Upper lobe of left lung (tissue), 6 donors: ENCODE results near the gene EYA2. TPM values are rescaled to one million over a fixed set of nuclear protein-coding genes. Genes with fewer than 3 reads are reported as not detected.

ENCODE experiments used
- ATAC-seq, 2 donors: fragments of 200-7000 bp; cut with Tn5 transposase; one replicate each; pipeline ENCODE4 v1.9.1; 2022; ENCODE audit warnings: mild to moderate bottlenecking in 2 of 2, moderate library complexity in 2 of 2; ENCODE audit not compliant: low FRiP score in 2 of 2
- DNase-seq, 2 donors: peaks; one replicate each; pipeline ENCODE4 v3.0.0-alpha.2; 2019 to 2020
- H3K27ac ChIP-seq, 4 donors: fragments of 200-600 bp; sonication (generic); one replicate each; pipeline ENCODE4 v1.5.1; 2016 to 2019
- H3K27me3 ChIP-seq, 4 donors: fragments of 200-600 bp; sonication (generic); one replicate each; pipeline ENCODE4 v1.5.1; 2017 to 2019
- H3K36me3 ChIP-seq, 4 donors: fragments of 200-600 bp; sonication (generic); one replicate each; pipeline ENCODE4 v1.5.1; 2016 to 2019
- H3K4me1 ChIP-seq, 4 donors: fragments of 200-600 bp; sonication (generic); one replicate each; pipeline ENCODE4 v1.5.1; 2018 to 2019
- H3K4me3 ChIP-seq, 4 donors: fragments of 200-600 bp; sonication (generic); one replicate each; pipeline ENCODE4 v1.5.1; 2017 to 2019; ENCODE audit warnings: mild to moderate bottlenecking in 2 of 4, moderate library complexity in 1 of 4
- H3K9me3 ChIP-seq, 4 donors: fragments of 200-600 bp; sonication (generic); one replicate each; pipeline ENCODE4 v1.5.1; 2018 to 2019
- EP300 ChIP-seq, 4 donors: sonication (generic); formaldehyde crosslinking; IDR thresholded peaks; one replicate each; pipeline ENCODE4 v1.5.1; 2017; ENCODE audit warnings: antibody characterized with exemption in 4 of 4, control low read depth in 2 of 4
- POLR2A ChIP-seq, 4 donors: fragments of 450-650 bp; IDR thresholded peaks; one replicate each; pipeline ENCODE4 v1.5.1; 2016 to 2017; ENCODE audit warnings: antibody characterized with exemption in 4 of 4, mild to moderate bottlenecking in 2 of 4
- POLR2AphosphoS5 ChIP-seq, 2 donors: sonication (generic); formaldehyde crosslinking; IDR thresholded peaks; one replicate each; pipeline ENCODE4 v1.5.1; 2017; ENCODE audit warnings: antibody characterized with exemption in 2 of 2
- WGBS, 2 donors: methylation state at CpG; one replicate each; pipeline ENCODE4 v1.1.5; 2017 to 2018; 5-methylcytosine and 5-hydroxymethylcytosine counted together
- total RNA-seq, 6 donors: library from RNA; depleted of rRNA in 4 of 6; stranded (reverse); fragments of >200 nt in 4 of 6; gene quantifications; one replicate each; pipeline versions ENCODE4 v1.1.0 to v1.2.1, GENCODE V29; 2016 to 2021
- TF ChIP-seq, protein P1 (sequence below), 6 experiments: fragments of 450-650 bp in 4 of 6; fragments of 200-600 bp in 2 of 6; sonication (generic) in 2 of 6; IDR thresholded peaks; one replicate each; pipeline ENCODE4 v1.5.1; 2016 to 2019; ENCODE audit warnings: antibody characterized with exemption in 6 of 6
- donor health status: DM: no; HTN: no; CAD: no; lungs with moderate emphysema.
- donor health status: DM: no; HTN: yes; CAD: no; lungs with severe emphysema.

Gene EYA2
- total RNA-seq, 6 donors from 2014 or later: 0.66 to 9.4 (median 3.0) TPM

DNA sequence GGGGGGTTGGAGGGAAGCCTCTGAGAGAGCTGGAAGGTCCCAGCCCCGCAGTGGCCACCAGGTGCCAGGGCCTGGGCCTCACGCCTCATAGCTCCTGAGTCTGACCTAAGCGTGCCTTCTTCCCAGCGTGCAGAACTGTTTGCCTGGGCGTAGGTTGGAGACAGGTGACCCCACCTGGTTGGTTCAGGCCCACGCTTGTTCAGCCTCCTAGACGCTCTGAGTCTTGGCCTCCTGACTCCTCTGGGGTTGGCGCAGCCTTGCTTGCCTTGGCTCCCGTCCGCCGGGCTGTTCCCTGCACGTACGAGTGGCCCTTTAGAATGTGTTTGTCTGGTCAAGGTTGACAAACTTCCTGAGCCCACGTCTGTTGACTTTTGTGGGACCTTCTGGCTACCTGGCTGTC, 70.8 kb downstream of the EYA2 start:
- Histone ChIP-seq H3K4me1 (no peaks in the 10 kb centered on the region), H3K4me3 (no peak overlapping the region), H3K27ac (no peak overlapping the region), H3K27me3 (no peaks in the 10 kb centered on the region), H3K36me3 (no peaks in the 10 kb centered on the region), H3K9me3 (no peaks in the 10 kb centered on the region)
- 79 to 83% methylated on average over 8 to 14 of the region's 14 CpGs for WGBS, 2 donors
- TF ChIP-seq, protein P1, sequence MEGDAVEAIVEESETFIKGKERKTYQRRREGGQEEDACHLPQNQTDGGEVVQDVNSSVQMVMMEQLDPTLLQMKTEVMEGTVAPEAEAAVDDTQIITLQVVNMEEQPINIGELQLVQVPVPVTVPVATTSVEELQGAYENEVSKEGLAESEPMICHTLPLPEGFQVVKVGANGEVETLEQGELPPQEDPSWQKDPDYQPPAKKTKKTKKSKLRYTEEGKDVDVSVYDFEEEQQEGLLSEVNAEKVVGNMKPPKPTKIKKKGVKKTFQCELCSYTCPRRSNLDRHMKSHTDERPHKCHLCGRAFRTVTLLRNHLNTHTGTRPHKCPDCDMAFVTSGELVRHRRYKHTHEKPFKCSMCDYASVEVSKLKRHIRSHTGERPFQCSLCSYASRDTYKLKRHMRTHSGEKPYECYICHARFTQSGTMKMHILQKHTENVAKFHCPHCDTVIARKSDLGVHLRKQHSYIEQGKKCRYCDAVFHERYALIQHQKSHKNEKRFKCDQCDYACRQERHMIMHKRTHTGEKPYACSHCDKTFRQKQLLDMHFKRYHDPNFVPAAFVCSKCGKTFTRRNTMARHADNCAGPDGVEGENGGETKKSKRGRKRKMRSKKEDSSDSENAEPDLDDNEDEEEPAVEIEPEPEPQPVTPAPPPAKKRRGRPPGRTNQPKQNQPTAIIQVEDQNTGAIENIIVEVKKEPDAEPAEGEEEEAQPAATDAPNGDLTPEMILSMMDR (IDR thresholded peaks at IDR 0.05): no peak
- TF ChIP-seq EP300 (IDR thresholded peaks at IDR 0.05) (no peak), POLR2AphosphoS5 (IDR thresholded peaks at IDR 0.05) (no peak), POLR2A (IDR thresholded peaks at IDR 0.05) (no peak)
- ATAC-seq (peak in 1 of 2 donors; percentile 16), DNase-seq (peak in 1 of 2 donors; percentile 68)

DNA sequence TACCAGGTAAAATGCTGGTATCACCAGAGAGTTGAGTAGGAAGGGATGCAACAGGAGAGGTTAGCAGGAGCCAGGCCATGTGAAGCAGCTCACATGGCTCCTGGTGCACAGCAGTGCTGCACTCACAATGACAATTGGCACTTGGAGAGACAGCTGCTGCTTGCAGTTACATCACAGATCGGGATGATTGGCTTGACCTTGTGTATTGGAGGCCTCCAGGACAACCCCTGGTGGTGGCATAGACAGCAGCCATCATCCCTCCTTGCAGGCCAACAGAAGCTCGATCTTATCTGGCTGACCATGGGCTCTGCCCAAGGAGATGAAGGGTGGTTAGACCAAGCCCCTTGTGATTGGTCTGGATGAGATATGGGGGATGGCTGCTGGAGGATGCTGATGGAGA, 73.0 kb downstream of the EYA2 start:
- ATAC-seq: no peak
- Histone ChIP-seq H3K4me1 (no peaks in the 10 kb centered on the region), H3K4me3 (no peak overlapping the region), H3K9me3 (no peaks in the 10 kb centered on the region), H3K27me3 (no peaks in the 10 kb centered on the region), H3K36me3 (no peaks in the 10 kb centered on the region), H3K27ac (no peak overlapping the region)
- 60 to 86% methylated on average over 1 to 2 of the region's 2 CpGs for WGBS, 2 donors
- TF ChIP-seq POLR2AphosphoS5 (IDR thresholded peaks at IDR 0.05): no peak
- no peak for TF ChIP-seq POLR2A (IDR thresholded peaks at IDR 0.05)
- TF ChIP-seq EP300 (IDR thresholded peaks at IDR 0.05): no peak
- TF ChIP-seq, protein P1 (IDR thresholded peaks at IDR 0.05): no peak
- no peak for DNase-seq

DNA sequence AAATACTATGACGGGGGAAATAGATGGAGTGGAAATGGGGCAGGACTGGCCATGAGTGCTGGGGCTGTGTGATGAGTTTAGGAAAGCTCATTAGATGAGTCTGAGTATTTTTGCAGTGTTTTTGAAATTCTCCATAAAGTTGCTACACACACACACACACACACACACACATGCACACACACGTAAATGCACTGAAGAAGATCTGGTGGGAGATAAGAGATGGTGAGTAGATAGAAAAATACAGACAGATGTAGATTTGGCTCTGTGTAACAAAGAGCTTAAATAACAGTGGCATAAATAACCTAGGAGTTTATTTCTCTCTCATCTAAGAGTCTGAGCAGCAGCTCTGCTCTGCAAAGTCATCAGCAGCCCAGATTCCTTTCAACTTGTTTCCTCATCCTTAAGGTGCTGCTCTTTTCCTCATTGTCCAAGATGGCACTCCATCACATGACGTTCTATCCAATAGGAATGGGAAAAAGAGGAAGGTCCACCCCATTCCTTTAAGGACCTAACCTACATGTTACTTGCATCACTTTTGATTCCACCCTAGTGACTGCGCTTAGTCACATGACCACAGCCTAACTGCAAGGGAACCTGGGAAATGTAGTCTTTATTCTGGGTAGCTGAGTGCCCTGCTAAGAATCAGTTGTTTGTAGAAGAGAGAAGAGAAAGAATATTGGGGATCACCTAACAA, 76.4 kb downstream of the EYA2 start:
- H3K27ac ChIP-seq: no peak overlapping the region
- DNase-seq (no peak), ATAC-seq (peak in 1 of 2 donors; percentile 21)
- H3K36me3 ChIP-seq: no peaks in the 10 kb centered on the region
- H3K4me3 ChIP-seq: no peak overlapping the region
- WGBS, 2 donors: 19 to 46% methylated on average over 4 of the region's 4 CpGs
- H3K9me3 ChIP-seq: no peaks in the 10 kb centered on the region
- TF ChIP-seq, protein P1 (IDR thresholded peaks at IDR 0.05): no peak
- TF ChIP-seq EP300 (IDR thresholded peaks at IDR 0.05) (no peak), POLR2AphosphoS5 (IDR thresholded peaks at IDR 0.05) (no peak), POLR2A (IDR thresholded peaks at IDR 0.05) (no peak)
- H3K4me1 ChIP-seq: no peaks in the 10 kb centered on the region
- no peaks in the 10 kb centered on the region for H3K27me3 ChIP-seq

DNA sequence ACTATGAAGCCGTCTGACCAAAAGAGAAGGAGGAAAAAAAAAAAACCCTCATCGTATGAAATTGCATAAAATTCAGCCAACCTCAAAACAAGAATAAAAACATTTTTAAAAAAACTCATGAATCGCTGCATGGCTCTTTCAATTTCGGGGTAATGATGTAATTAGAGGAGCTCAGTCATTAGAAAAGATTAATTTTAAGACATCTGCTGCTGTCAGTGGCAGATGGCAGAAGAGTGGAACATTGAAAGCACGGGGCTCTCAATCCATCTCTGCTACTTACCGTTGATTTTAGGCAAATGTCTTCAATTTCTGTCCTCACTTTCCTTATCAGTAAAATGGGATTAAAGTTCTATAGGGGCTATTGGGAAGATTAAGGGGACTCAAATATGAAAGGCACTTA, 79.1 kb downstream of the EYA2 start:
- Histone ChIP-seq H3K4me1 (no peaks in the 10 kb centered on the region), H3K27me3 (no peaks in the 10 kb centered on the region), H3K36me3 (no peaks in the 10 kb centered on the region), H3K27ac (no peak overlapping the region), H3K4me3 (no peak overlapping the region), H3K9me3 (no peaks in the 10 kb centered on the region)
- no peak for ATAC-seq
- WGBS, 2 donors: 68 to 72% methylated on average over 6 of the region's 6 CpGs
- no peak for DNase-seq
- TF ChIP-seq, protein P1 (IDR thresholded peaks at IDR 0.05): no peak
- no peak for TF ChIP-seq POLR2AphosphoS5 (IDR thresholded peaks at IDR 0.05)
- no peak for TF ChIP-seq EP300 (IDR thresholded peaks at IDR 0.05)
